K562 (cell line): ENCODE measurements around the gene CEBPA. TPM values are rescaled to one million over a fixed set of nuclear protein-coding genes. Genes with fewer than 3 reads are reported as not detected.

Experiments used
- ATAC-seq: fragments of 200-7000 bp; cut with Tn5 transposase; 3 replicates; pipeline ENCODE4 v1.9.1; 2020; ENCODE audit warnings: moderate library complexity
- BruUV-seq: library from RNA; stranded (reverse); fragments of 400-500 nt; replicated peaks from 2 replicates; lab custom pipeline; 2021; lab: Mats Ljungman, UMichigan
- CTCF ChIA-PET: fragments of 300-600 bp; formaldehyde crosslinking; extraction: SDS; loops from one replicate; lab custom pipeline; 2021; ENCODE audit warnings: low intra/inter-chr PET ratio; lab: Yijun Ruan, JAX
- POLR2A ChIA-PET: fragments of 300-600, 350-650 bp; sonication (Branson Sonifier 250); formaldehyde crosslinking; extraction: SDS; loops from one replicate; lab custom pipeline; 2021; ENCODE audit warnings: antibody characterized with exemption, inconsistent platforms; lab: Yijun Ruan, JAX
- DNase-seq, 4 experiments: peaks; one replicate each; pipeline versions ENCODE4 v3.0.0 to v3.0.0-alpha.2; 2011 to 2018; ENCODE audit warnings: low spot score in 3 of 4, mixed read lengths in 3 of 4; ENCODE audit errors: extremely low read depth in 1 of 4
- FAIRE-seq: peaks from 2 replicates; lab custom pipeline; 2011; peaks lifted over from hg19 to GRCh38; lab: Jason Lieb, UNC
- H2AFZ ChIP-seq: 2 replicates; pipeline ENCODE4 v1.6.0; 2011; ENCODE audit warnings: low read depth, low read length, control low read depth, inconsistent platforms
- H3K27ac ChIP-seq: fragments of 200-600 bp; 3 replicates; pipeline ENCODE4 v1.8.0; 2011; ENCODE audit warnings: low read depth, mild to moderate bottlenecking, control low read depth, inconsistent platforms, low read length, moderate library complexity, mixed read lengths; ENCODE audit errors: extremely low read depth
- H3K27me3 ChIP-seq, 2 experiments: fragments of 300-600 bp in 1 of 2; 2 replicates in 1 of 2; 3 replicates in 1 of 2; pipeline versions ENCODE4 v1.6.0 to v1.8.0; 2011; ENCODE audit warnings: inconsistent platforms in 2 of 2, low read length in 2 of 2, mild to moderate bottlenecking in 1 of 2, mixed read lengths in 1 of 2, moderate library complexity in 1 of 2; ENCODE audit not compliant: control insufficient read depth in 2 of 2, insufficient read depth in 2 of 2
- H3K36me3 ChIP-seq: fragments of 300-600 bp; 3 replicates; pipeline ENCODE4 v1.8.0; 2011; ENCODE audit warnings: mild to moderate bottlenecking, low read length, inconsistent platforms; ENCODE audit not compliant: control insufficient read depth, insufficient read depth
- H3K4me1 ChIP-seq, 2 experiments: fragments of 200-600 bp in 1 of 2; replicated peaks in 1 of 2; 2 replicates in 1 of 2; 3 replicates in 1 of 2; pipeline versions ENCODE4 v1.5.1 to v1.8.0; 2011; ENCODE audit warnings: inconsistent platforms in 2 of 2, low read length in 2 of 2, mild to moderate bottlenecking in 1 of 2, mixed read lengths in 1 of 2, moderate library complexity in 1 of 2; ENCODE audit not compliant: control insufficient read depth in 2 of 2, insufficient read depth in 2 of 2
- H3K4me2 ChIP-seq: 2 replicates; pipeline ENCODE4 v1.6.1; 2011; ENCODE audit warnings: low read length, control low read depth, inconsistent platforms, mixed read lengths; ENCODE audit not compliant: insufficient read depth
- H3K4me3 ChIP-seq: fragments of 200-600 bp; sonication (generic), shearing (Covaris generic); 2 replicates; pipeline ENCODE4 v1.5.1; 2016; ENCODE audit warnings: control low read depth, inconsistent platforms
- H3K79me2 ChIP-seq: fragments of 200-600 bp; 3 replicates; pipeline ENCODE4 v1.8.0; 2011; ENCODE audit warnings: low read length, inconsistent platforms; ENCODE audit not compliant: control insufficient read depth, insufficient read depth
- H3K9ac ChIP-seq, 2 experiments: 2 replicates each; pipeline versions ENCODE4 v1.6.0 to v1.6.1; 2011; ENCODE audit warnings: low read depth in 2 of 2, low read length in 2 of 2, control low read depth in 1 of 2, inconsistent platforms in 1 of 2, mild to moderate bottlenecking in 1 of 2, mixed read lengths in 1 of 2; ENCODE audit not compliant: insufficient read depth in 1 of 2
- H3K9me1 ChIP-seq: one replicate; pipeline ENCODE4 v1.6.0; 2011; ENCODE audit warnings: inconsistent platforms, mild to moderate bottlenecking, low read length, moderate library complexity; ENCODE audit not compliant: control insufficient read depth, insufficient read depth
- H3K9me3 ChIP-seq: replicated peaks from 2 replicates; pipeline ENCODE4 v1.5.1; 2011; ENCODE audit warnings: low read depth, low read length, inconsistent platforms; ENCODE audit not compliant: control insufficient read depth, insufficient read depth
- H4K20me1 ChIP-seq: replicated peaks from 2 replicates; pipeline ENCODE4 v1.6.1; 2011; ENCODE audit warnings: low read length, inconsistent platforms, mixed read lengths; ENCODE audit not compliant: control insufficient read depth, insufficient read depth
- ATF7 ChIP-seq: fragments of 450-650 bp; IDR thresholded peaks from 2 replicates; pipeline ENCODE4 v1.7.1; 2014; ENCODE audit warnings: mild to moderate bottlenecking, moderate library complexity
- CBFA2T3 ChIP-seq: fragments of 450-650 bp; IDR thresholded peaks from 2 replicates; pipeline ENCODE4 v1.6.1; 2017
- CREM ChIP-seq: IDR thresholded peaks from 2 replicates; pipeline ENCODE4 v1.6.1; 2014; ENCODE audit warnings: antibody characterized with exemption, low read depth
- CSDE1 ChIP-seq, 2 experiments: fragments of 450-650 bp; IDR thresholded peaks; 2 replicates each; pipeline ENCODE4 v1.6.1; 2016; ENCODE audit warnings: mild to moderate bottlenecking in 1 of 2
- CTBP1 ChIP-seq: fragments of 450-650 bp; IDR thresholded peaks from 2 replicates; pipeline ENCODE4 v1.6.1; 2016; ENCODE audit warnings: borderline replicate concordance
- CXXC5 ChIP-seq: fragments of 250-450 bp; sonication (Bioruptor Pico); IDR thresholded peaks from 2 replicates; pipeline ENCODE4 v1.8.0; 2022; ENCODE audit warnings: inconsistent platforms, mild to moderate bottlenecking, moderate library complexity
- GATA2 ChIP-seq: sonication (generic); formaldehyde crosslinking; IDR thresholded peaks from 2 replicates; pipeline ENCODE4 v1.4.0; 2020; ENCODE audit warnings: mild to moderate bottlenecking, missing genetic modification reagents
- L3MBTL2 ChIP-seq: fragments of 450-650 bp; IDR thresholded peaks from 2 replicates; pipeline ENCODE4 v1.6.1; 2016; ENCODE audit warnings: mild to moderate bottlenecking, moderate library complexity
- NR2C2 ChIP-seq, 2 experiments: fragments of 200-800 bp in 1 of 2; sonication (Bioruptor generic) in 1 of 2; sonication (generic) in 1 of 2; formaldehyde crosslinking in 1 of 2; IDR thresholded peaks; 2 replicates each; pipeline versions ENCODE4 v1.6.1 to v1.8.0; 2016 to 2022; ENCODE audit warnings: mild to moderate bottlenecking in 1 of 2, missing compliant biosample characterization in 1 of 2, missing genetic modification characterization in 1 of 2, missing genetic modification reagents in 1 of 2
- OTX1 ChIP-seq: fragments of 450-650 bp; formaldehyde crosslinking; IDR thresholded peaks from 2 replicates; pipeline ENCODE4 v1.4.0; 2022; ENCODE audit warnings: mild to moderate bottlenecking
- RAD51 ChIP-seq: fragments of 450-650 bp; IDR thresholded peaks from 2 replicates; pipeline ENCODE4 v1.7.1; 2016; ENCODE audit warnings: low read depth, mild to moderate bottlenecking, borderline replicate concordance
- SIRT6 ChIP-seq: IDR thresholded peaks from one replicate; pipeline ENCODE4 v1.6.1; 2012; ENCODE audit warnings: low read depth, mild to moderate bottlenecking, control low read depth, inconsistent platforms, low read length, moderate library complexity
- ZEB2 ChIP-seq: fragments of 450-650 bp; IDR thresholded peaks from 2 replicates; pipeline ENCODE4 v1.6.1; 2016
- ZNF124 ChIP-seq: sonication (generic); formaldehyde crosslinking; IDR thresholded peaks from 2 replicates; pipeline ENCODE4 v1.8.1; 2022; ENCODE audit warnings: missing genetic modification reagents
- ZNF239 ChIP-seq: fragments of 250-450 bp; sonication (Bioruptor Pico); IDR thresholded peaks from 2 replicates; pipeline ENCODE4 v1.4.0; 2020; ENCODE audit warnings: mild to moderate bottlenecking
- ZNF324 ChIP-seq: fragments of 250-450 bp; sonication (Bioruptor Pico); IDR thresholded peaks from 2 replicates; pipeline ENCODE4 v1.4.0; 2020; ENCODE audit warnings: mild to moderate bottlenecking
- ZNF57 ChIP-seq: fragments of 450-650 bp; formaldehyde crosslinking; IDR thresholded peaks from 2 replicates; pipeline ENCODE4 v1.4.0; 2020; ENCODE audit warnings: mild to moderate bottlenecking, moderate library complexity
- WGBS: fragments of 100-300 bp; shearing (Covaris generic); methylation state at CpG from one replicate; pipeline ENCODE4 v1.1.6; 2016; ENCODE audit warnings: low coverage, mixed read lengths; ENCODE audit not compliant: insufficient coverage; ENCODE audit errors: missing lambda C conversion rate; 5-methylcytosine and 5-hydroxymethylcytosine counted together
- in situ Hi-C: fragments of 300-500 bp; cut with MboI; formaldehyde crosslinking; loops from 4 replicates; pipeline ENCODE4 v1.15.0; 2018; ENCODE audit warnings: inconsistent platforms, mixed read lengths
- intact Hi-C: fragments of 100-400 bp; cut with micrococcal nuclease; formaldehyde crosslinking; loops from 2 replicates; pipeline ENCODE4 v1.14.2; 2022
- polyA plus RNA-seq, 8 experiments: library from polyadenylated mRNA; depleted of rRNA in 4 of 8; stranded (reverse) in 5 of 8; unstranded in 3 of 8; fragments of >200 nt; fragmentation: Nextera tagmentation in 2 of 8; fragmentation: Illumina TruSeq in 1 of 8; extraction: Ambion mirVana in 2 of 8; extraction: Trizol in 1 of 8; gene quantifications; 2 replicates each; pipeline versions ENCODE4 v1.2.1 to v1.2.3, GENCODE V29; 2011 to 2014; ENCODE audit warnings: inconsistent platforms in 1 of 8, missing spikeins in 1 of 8
- total RNA-seq, 7 experiments: library from RNA; depleted of rRNA in 6 of 7; stranded (reverse); fragments of >200 nt in 6 of 7; fragmentation: Illumina TruSeq in 2 of 7; extraction: Trizol in 2 of 7; gene quantifications; 2 replicates each; pipeline versions ENCODE4 v1.2.1 to v1.2.3, GENCODE V29; 2011 to 2021; ENCODE audit warnings: low replicate concordance in 1 of 7

Gene CEBPA
- total and polyA plus RNA-seq, 9 of the 15 experiments (the other 6 are each of a cell fraction or from before 2014, with no cell fraction given) = 0.03 to 0.59 (median 0.15) TPM; not detected in 2

DNA sequence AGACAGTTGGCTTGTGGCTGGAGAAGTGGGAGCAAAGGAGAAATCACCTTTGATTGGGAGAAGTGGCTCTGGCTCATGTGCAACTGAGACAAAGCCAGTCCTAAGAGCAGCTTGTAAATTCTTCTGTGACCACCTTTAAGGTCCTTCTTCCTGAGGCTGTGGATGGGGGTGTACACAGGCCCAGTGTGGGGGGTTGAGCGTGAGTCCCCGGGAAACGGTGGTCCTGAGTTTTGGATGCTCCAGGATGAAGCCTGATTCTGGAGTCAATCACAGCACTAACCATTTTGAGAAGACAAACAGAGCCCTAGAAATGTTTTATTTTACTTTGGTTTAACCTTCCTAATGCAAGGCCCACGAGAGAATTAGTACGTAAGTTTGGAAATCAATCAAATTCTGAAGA, 3.9 kb upstream of the CEBPA start:
- no peak for TF ChIP-seq ZNF57 (CRISPR knock-in tag)
- CTCF ChIA-PET = no interaction called here
- WGBS = 0% methylated on average over 5 of the region's 5 CpGs
- H3K4me1 ChIP-seq = peaks cover 6 to 30% of the 10 kb centered on the region in 2 experiments; a peak in 3 of 5 replicates
- no peaks in the 10 kb centered on the region for H3K36me3 ChIP-seq
- in situ Hi-C loops (no loop called here), intact Hi-C loops (no loop called here)
- no peak overlapping the region for H3K4me2 ChIP-seq
- POLR2A ChIA-PET = interaction anchor here (1.5 kb wide), 1 partner anchor 11 kb away, joined by 4 read pairs; no protein-coding TSS in a partner anchor
- no TSS peak for BruUV-seq
- H3K79me2 ChIP-seq = no peaks in the 10 kb centered on the region
- no peaks in the 10 kb centered on the region for H3K9me1 ChIP-seq
- DNase-seq = no peak
- H3K9me3 ChIP-seq = no peaks in the 10 kb centered on the region
- H2AFZ ChIP-seq = no peak overlapping the region
- H3K4me3 ChIP-seq = no peak overlapping the region
- FAIRE-seq = no peak
- no peak for ATAC-seq
- H3K9ac ChIP-seq = no peak overlapping the region
- H3K27ac ChIP-seq = no peak overlapping the region
- peaks cover 17% of the 10 kb centered on the region for H4K20me1 ChIP-seq
- H3K27me3 ChIP-seq = peaks cover 4 to 44% of the 10 kb centered on the region in 2 experiments; a peak in 4 of 5 replicates

DNA sequence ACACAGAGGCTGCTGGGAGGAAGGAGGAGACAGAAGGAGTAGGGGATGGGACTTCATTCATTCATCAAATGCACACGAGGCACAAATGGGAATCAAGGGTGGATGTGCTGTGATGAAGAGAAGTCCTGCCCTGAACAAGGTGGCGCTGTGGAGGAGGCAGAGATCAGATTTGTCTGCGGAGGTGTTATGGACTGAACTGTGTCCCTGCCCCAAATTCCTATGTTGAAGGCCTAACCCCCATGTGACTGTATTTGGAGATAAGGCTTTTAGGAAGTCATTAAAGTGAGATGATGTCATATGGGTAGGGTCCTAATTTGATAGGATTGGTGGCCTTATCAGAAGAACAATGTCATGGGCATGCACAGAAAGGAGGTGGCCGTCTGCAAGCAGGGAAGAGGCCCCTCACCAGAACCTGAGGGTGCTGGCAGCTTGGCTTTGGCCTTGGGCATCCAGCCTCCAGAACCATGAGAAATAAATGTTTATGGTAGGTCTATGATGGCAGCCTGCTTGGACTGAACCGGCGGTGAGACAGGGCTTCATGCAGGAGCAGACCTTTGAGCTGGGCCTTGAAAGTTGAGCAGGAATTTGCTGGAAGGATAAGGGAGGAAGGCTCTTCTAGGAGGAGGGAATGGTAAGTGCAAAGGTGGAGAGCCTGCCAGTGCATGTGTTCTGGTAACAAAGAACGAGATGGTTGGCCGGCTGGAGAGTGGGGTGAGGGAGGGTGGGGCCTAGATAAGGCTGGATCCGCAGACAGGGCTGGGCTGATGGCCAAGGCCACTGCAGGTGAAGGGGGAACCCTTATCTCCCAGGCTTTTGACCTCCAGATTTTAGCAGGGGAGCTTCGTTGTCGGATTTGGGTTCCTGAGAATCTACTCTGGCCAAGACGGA, 2.7 kb upstream of the CEBPA start:
- H3K9me3 ChIP-seq = no peaks in the 10 kb centered on the region
- peak overlapping the region; percentile 24 for H3K4me2 ChIP-seq
- H3K27ac ChIP-seq = no peak overlapping the region
- H3K4me1 ChIP-seq = peaks cover 6 to 33% of the 10 kb centered on the region in 2 experiments; a peak in 3 of 5 replicates
- BruUV-seq = no TSS peak
- H3K27me3 ChIP-seq = peaks cover 4 to 44% of the 10 kb centered on the region in 2 experiments; a peak in 3 of 5 replicates
- no peak overlapping the region for H3K9ac ChIP-seq
- peak; percentile 83 for FAIRE-seq
- H4K20me1 ChIP-seq = peaks cover 10% of the 10 kb centered on the region; the same call in 1 of the 2 replicates
- peak; percentile 45 for ATAC-seq
- H3K4me3 ChIP-seq = no peak overlapping the region
- no peak overlapping the region for H2AFZ ChIP-seq
- in situ Hi-C loops (no loop called here), intact Hi-C loops (no loop called here)
- WGBS = 0% methylated on average over 10 of the region's 12 CpGs
- ChIA-PET POLR2A (interaction anchor here (0.6 to 1.5 kb wide), 2 partner anchors 10 to 69 kb away, joined by 3 to 4 read pairs; partner anchors contain the start of gene CEBPG), CTCF (no interaction called here)
- no peaks in the 10 kb centered on the region for H3K36me3 ChIP-seq
- H3K79me2 ChIP-seq = no peaks in the 10 kb centered on the region
- DNase-seq = peak; percentile 49 to 56 (median 56)
- H3K9me1 ChIP-seq = no peaks in the 10 kb centered on the region
- peak; percentile 20; the same call in 1 of the 2 replicates for TF ChIP-seq CXXC5 (CRISPR knock-in tag)
- TF ChIP-seq ZNF239 (CRISPR knock-in tag) = no peak
- TF ChIP-seq ZEB2 = 0 out of 2 replicates have a peak, but pooled peaks have one; percentile 14
- no peak for TF ChIP-seq OTX1 (CRISPR knock-in tag)
- TF ChIP-seq ATF7 = peak; percentile 92
- TF ChIP-seq ZNF324 (CRISPR knock-in tag) = no peak
- no peak for TF ChIP-seq ZNF124
- no peak for TF ChIP-seq NR2C2 (CRISPR knock-in tag; IDR thresholded peaks at IDR 0.05)
- TF ChIP-seq NR2C2 (tag; IDR thresholded peaks at IDR 0.05) = peak; percentile 48; the same call in 1 of the 2 replicates
- peak; percentile 66 for TF ChIP-seq CTBP1
- TF ChIP-seq L3MBTL2 = peak; percentile 75
- no peak for TF ChIP-seq CSDE1 (IDR thresholded peaks at IDR 0.05)
- TF ChIP-seq CREM = no peak
- TF ChIP-seq RAD51 = 0 out of 2 replicates have a peak, but pooled peaks have one; percentile 17
- TF ChIP-seq CBFA2T3 = peak; percentile 68
- TF ChIP-seq GATA2 (CRISPR knock-in tag) = no peak
- no peak for TF ChIP-seq SIRT6
